ENCODE measurements around the gene ARHGAP12.

Gene ARHGAP12

GRCh38 chr10:31947144-31947926 is 18.7 kb upstream of the ARHGAP12 start:
- DNase-seq, result no peak
- ATAC-seq, result no peak

GRCh38 chr10:31945392-31945791 is 16.8 kb upstream of the ARHGAP12 start:
- no peak for DNase-seq
- no peak for ATAC-seq

GRCh38 chr10:31944071-31944433 is 15.4 kb upstream of the ARHGAP12 start:
- DNase-seq, result no peak
- ATAC-seq, result no peak

GRCh38 chr10:31942892-31943291 is 14.3 kb upstream of the ARHGAP12 start:
- DNase-seq (no peak), ATAC-seq (no peak)

- DNase-seq, result no peak
- no peak for ATAC-seq
Measured at GRCh38 chr10:31942435-31942834, 13.8 kb upstream of the ARHGAP12 start.

GRCh38 chr10:31940839-31941653 is 12.4 kb upstream of the ARHGAP12 start:
- no peak for DNase-seq
- peak; percentile 65 for ATAC-seq

- ATAC-seq (no peak), DNase-seq (no peak)
Measured at GRCh38 chr10:31939797-31940708, 11.4 kb upstream of the ARHGAP12 start.

- DNase-seq (no peak), ATAC-seq (no peak)
Measured at GRCh38 chr10:31937371-31937770, 8.7 kb upstream of the ARHGAP12 start.

GRCh38 chr10:31936933-31937332 is 8.3 kb upstream of the ARHGAP12 start:
- DNase-seq, result no peak
- ATAC-seq, result no peak

GRCh38 chr10:31936086-31936485 is 7.5 kb upstream of the ARHGAP12 start:
- no peak for DNase-seq
- ATAC-seq, result no peak

GRCh38 chr10:31935678-31936077 is 7.0 kb upstream of the ARHGAP12 start:
- no peak for DNase-seq
- ATAC-seq, result no peak

GRCh38 chr10:31932838-31933237 is 4.2 kb upstream of the ARHGAP12 start:
- no peak for ATAC-seq
- no peak for DNase-seq

- DNase-seq (no peak), ATAC-seq (no peak)
Measured at GRCh38 chr10:31930856-31931255, 2.2 kb upstream of the ARHGAP12 start.

- DNase-seq (no peak), ATAC-seq (no peak)
Measured at GRCh38 chr10:31930023-31930751, 1.6 kb upstream of the ARHGAP12 start.

- ATAC-seq, result no peak
- DNase-seq, result peak; percentile 31
Measured at GRCh38 chr10:31929261-31930022, 811 bp upstream of the ARHGAP12 start.

- peak; percentile 54 for DNase-seq
- ATAC-seq, result peak; percentile 60
Measured at GRCh38 chr10:31927884-31928548, 615 bp downstream of the ARHGAP12 start.

- DNase-seq, result no peak
- no peak for ATAC-seq
Measured at GRCh38 chr10:31927565-31927883, 1.1 kb downstream of the ARHGAP12 start.

- ATAC-seq (no peak), DNase-seq (no peak)
Measured at GRCh38 chr10:31926765-31927564, 1.7 kb downstream of the ARHGAP12 start.

GRCh38 chr10:31926160-31926559 is 2.5 kb downstream of the ARHGAP12 start:
- ATAC-seq (no peak), DNase-seq (no peak)

GRCh38 chr10:31924833-31925232 is 3.8 kb downstream of the ARHGAP12 start:
- DNase-seq, result no peak
- no peak for ATAC-seq
